ENCODE data around the gene DGKI. TPM values are rescaled to one million over a fixed set of nuclear protein-coding genes. Genes with fewer than 3 reads are reported as not detected.

Gene DGKI
- total RNA-seq, 4 donors from 2014 or later = 0.64 to 1.2 (median 1.00) TPM; not detected in 1

- H3K27me3 ChIP-seq = peaks cover 3% of the 10 kb centered on the region
- intact Hi-C loops (cut with DNase I; ENCODE audit: low total_unique reads) = no loop called here
- in situ Hi-C loops (cut with MboI; ENCODE audit: low pct_ligation_motif_present in 1 of 4, low pct_unique_long_range_greater_than_20kb in 1 of 4, low sequenced_read_pairs in 3 of 4) = no loop called here
- no peaks in the 10 kb centered on the region for H3K9me3 ChIP-seq
- DNase-seq = no peak
- no peak overlapping the region for H3K4me3 ChIP-seq
- H3K36me3 ChIP-seq = no peaks in the 10 kb centered on the region
- 68 to 78% methylated on average over 4 of the region's 4 CpGs for WGBS, 2 donors (ENCODE audit: low coverage in 1 of 2)
- TF ChIP-seq POLR2AphosphoS5 (IDR thresholded peaks at IDR 0.05) = no peak
- TF ChIP-seq EP300 (IDR thresholded peaks at IDR 0.05; ENCODE audit: low read depth) = no peak
- TF ChIP-seq POLR2A (IDR thresholded peaks at IDR 0.05) = no peak
- TF ChIP-seq, protein P1, sequence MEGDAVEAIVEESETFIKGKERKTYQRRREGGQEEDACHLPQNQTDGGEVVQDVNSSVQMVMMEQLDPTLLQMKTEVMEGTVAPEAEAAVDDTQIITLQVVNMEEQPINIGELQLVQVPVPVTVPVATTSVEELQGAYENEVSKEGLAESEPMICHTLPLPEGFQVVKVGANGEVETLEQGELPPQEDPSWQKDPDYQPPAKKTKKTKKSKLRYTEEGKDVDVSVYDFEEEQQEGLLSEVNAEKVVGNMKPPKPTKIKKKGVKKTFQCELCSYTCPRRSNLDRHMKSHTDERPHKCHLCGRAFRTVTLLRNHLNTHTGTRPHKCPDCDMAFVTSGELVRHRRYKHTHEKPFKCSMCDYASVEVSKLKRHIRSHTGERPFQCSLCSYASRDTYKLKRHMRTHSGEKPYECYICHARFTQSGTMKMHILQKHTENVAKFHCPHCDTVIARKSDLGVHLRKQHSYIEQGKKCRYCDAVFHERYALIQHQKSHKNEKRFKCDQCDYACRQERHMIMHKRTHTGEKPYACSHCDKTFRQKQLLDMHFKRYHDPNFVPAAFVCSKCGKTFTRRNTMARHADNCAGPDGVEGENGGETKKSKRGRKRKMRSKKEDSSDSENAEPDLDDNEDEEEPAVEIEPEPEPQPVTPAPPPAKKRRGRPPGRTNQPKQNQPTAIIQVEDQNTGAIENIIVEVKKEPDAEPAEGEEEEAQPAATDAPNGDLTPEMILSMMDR (IDR thresholded peaks at IDR 0.05) = no peak
- H3K4me1 ChIP-seq = no peaks in the 10 kb centered on the region
- no peak overlapping the region for H3K27ac ChIP-seq
These were observed 154.4 kb downstream of the DGKI start for GRCh38 chr7:137692399-137692798.

DNA sequence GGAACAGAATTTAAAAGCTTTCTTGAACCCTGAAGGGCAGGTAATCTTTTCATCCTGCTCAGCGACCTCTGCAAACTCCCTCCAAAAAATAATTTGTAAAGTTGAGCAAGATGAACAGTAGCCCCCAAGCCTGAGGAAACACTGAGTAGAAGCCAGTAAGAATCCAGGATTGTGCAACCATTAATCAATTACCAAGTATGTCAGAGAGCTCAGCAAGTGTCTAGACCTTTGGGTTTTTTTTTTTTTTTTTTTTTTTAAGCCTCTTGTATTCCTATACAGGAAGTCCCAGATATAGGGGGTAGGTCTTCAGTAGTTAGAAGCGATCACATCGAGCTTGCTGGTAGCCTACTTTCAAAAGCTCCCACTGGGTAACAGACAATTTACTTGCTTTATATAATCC, 155.2 kb downstream of the DGKI start:
- TF ChIP-seq POLR2AphosphoS5 (IDR thresholded peaks at IDR 0.05) (no peak), EP300 (IDR thresholded peaks at IDR 0.05; ENCODE audit: low read depth) (no peak), POLR2A (IDR thresholded peaks at IDR 0.05) (no peak)
- TF ChIP-seq, protein P1 (IDR thresholded peaks at IDR 0.05) = no peak
- Histone ChIP-seq H3K36me3 (no peaks in the 10 kb centered on the region), H3K27me3 (peaks cover 3% of the 10 kb centered on the region), H3K4me1 (no peaks in the 10 kb centered on the region), H3K27ac (no peak overlapping the region), H3K9me3 (no peaks in the 10 kb centered on the region), H3K4me3 (no peak overlapping the region)
- in situ Hi-C loops (cut with MboI; ENCODE audit: low pct_ligation_motif_present in 1 of 4, low pct_unique_long_range_greater_than_20kb in 1 of 4, low sequenced_read_pairs in 3 of 4) = no loop called here
- 83 to 86% methylated on average over 1 to 3 of the region's 3 CpGs for WGBS, 2 donors (ENCODE audit: low coverage in 1 of 2)
- DNase-seq = no peak
- intact Hi-C loops (cut with DNase I; ENCODE audit: low total_unique reads) = no loop called here

- H3K27ac ChIP-seq = no peak overlapping the region
- 61 to 64% methylated on average over 4 of the region's 4 CpGs for WGBS, 2 donors (ENCODE audit: low coverage in 1 of 2)
- no peaks in the 10 kb centered on the region for H3K4me1 ChIP-seq
- intact Hi-C loops (cut with DNase I; ENCODE audit: low total_unique reads) (no loop called here), in situ Hi-C loops (cut with MboI; ENCODE audit: low pct_ligation_motif_present in 1 of 4, low pct_unique_long_range_greater_than_20kb in 1 of 4, low sequenced_read_pairs in 3 of 4) (no loop called here)
- TF ChIP-seq POLR2AphosphoS5 (IDR thresholded peaks at IDR 0.05) = no peak
- TF ChIP-seq, protein P1 (IDR thresholded peaks at IDR 0.05) = no peak
- no peak for TF ChIP-seq POLR2A (IDR thresholded peaks at IDR 0.05)
- no peak for TF ChIP-seq EP300 (IDR thresholded peaks at IDR 0.05; ENCODE audit: low read depth)
- H3K4me3 ChIP-seq = no peak overlapping the region
- H3K9me3 ChIP-seq = no peaks in the 10 kb centered on the region
- no peaks in the 10 kb centered on the region for H3K36me3 ChIP-seq
- peaks cover 3% of the 10 kb centered on the region for H3K27me3 ChIP-seq
- no peak for DNase-seq
These were observed 156.1 kb downstream of the DGKI start for GRCh38 chr7:137690635-137691034.

GRCh38 chr7:137689761-137690160, 157.0 kb downstream of the DGKI start:
- H3K27ac ChIP-seq = no peak overlapping the region
- DNase-seq = no peak
- intact Hi-C loops (cut with DNase I; ENCODE audit: low total_unique reads) (no loop called here), in situ Hi-C loops (cut with MboI; ENCODE audit: low pct_ligation_motif_present in 1 of 4, low pct_unique_long_range_greater_than_20kb in 1 of 4, low sequenced_read_pairs in 3 of 4) (no loop called here)
- H3K9me3 ChIP-seq = no peaks in the 10 kb centered on the region
- H3K27me3 ChIP-seq = peaks cover 3% of the 10 kb centered on the region
- no peak overlapping the region for H3K4me3 ChIP-seq
- no peaks in the 10 kb centered on the region for H3K36me3 ChIP-seq
- 56% methylated on average over 2 of the region's 2 CpGs for WGBS, 2 donors (ENCODE audit: low coverage in 1 of 2)
- TF ChIP-seq, protein P1 (IDR thresholded peaks at IDR 0.05) = no peak
- TF ChIP-seq POLR2AphosphoS5 (IDR thresholded peaks at IDR 0.05) (no peak), POLR2A (IDR thresholded peaks at IDR 0.05) (no peak), EP300 (IDR thresholded peaks at IDR 0.05; ENCODE audit: low read depth) (no peak)
- no peaks in the 10 kb centered on the region for H3K4me1 ChIP-seq
